Fibroblast of lung (primary cell): ENCODE measurements around the gene NDST1.

Source experiments
- CTCF ChIP-seq, 2 donors: IDR thresholded peaks in 1 of 2; conservative IDR thresholded peaks in 1 of 2; 1 replicate in 1 of 2; 2 replicates in 1 of 2; pipeline ENCODE4 v1.5.1; 2011 to 2012; ENCODE audit warnings: low read length in 2 of 2, control low read depth in 1 of 2, inconsistent platforms in 1 of 2, low read depth in 1 of 2, mild to moderate bottlenecking in 1 of 2
- EZH2 ChIP-seq: IDR thresholded peaks from 2 replicates; pipeline ENCODE4 v1.5.1; 2012; ENCODE audit warnings: low read length, control low read depth, mild to moderate bottlenecking; ENCODE audit errors: missing control alignments

GRCh38 chr5:150567031-150567717 is 59.2 kb downstream of the NDST1 start:
- no peak for TF ChIP-seq CTCF (conservative IDR thresholded peaks at IDR 0.05 in 1 of 2, IDR thresholded peaks at IDR 0.05 in 1 of 2; ENCODE audit: low read depth in 1 of 2, low read length in 2 of 2)
- TF ChIP-seq EZH2, result no peak
